Esophagus mucosa (tissue), 1 donor: ENCODE results near the gene PYGB. TPM values are rescaled to one million over a fixed set of nuclear protein-coding genes. Genes with fewer than 3 reads are reported as not detected.

Experiments
- ATAC-seq: fragments of 200-7000 bp; cut with Tn5 transposase; one replicate; pipeline ENCODE4 v1.9.1; 2020
- total RNA-seq: library from RNA; stranded (reverse); gene quantifications from one replicate; pipeline ENCODE4 v1.2.4, GENCODE V29; 2023
- donor health status: DM: yes; HTN: yes; CAD: no.

Gene PYGB
- total RNA-seq, 1 donor from 2014 or later = 63.1 TPM

DNA sequence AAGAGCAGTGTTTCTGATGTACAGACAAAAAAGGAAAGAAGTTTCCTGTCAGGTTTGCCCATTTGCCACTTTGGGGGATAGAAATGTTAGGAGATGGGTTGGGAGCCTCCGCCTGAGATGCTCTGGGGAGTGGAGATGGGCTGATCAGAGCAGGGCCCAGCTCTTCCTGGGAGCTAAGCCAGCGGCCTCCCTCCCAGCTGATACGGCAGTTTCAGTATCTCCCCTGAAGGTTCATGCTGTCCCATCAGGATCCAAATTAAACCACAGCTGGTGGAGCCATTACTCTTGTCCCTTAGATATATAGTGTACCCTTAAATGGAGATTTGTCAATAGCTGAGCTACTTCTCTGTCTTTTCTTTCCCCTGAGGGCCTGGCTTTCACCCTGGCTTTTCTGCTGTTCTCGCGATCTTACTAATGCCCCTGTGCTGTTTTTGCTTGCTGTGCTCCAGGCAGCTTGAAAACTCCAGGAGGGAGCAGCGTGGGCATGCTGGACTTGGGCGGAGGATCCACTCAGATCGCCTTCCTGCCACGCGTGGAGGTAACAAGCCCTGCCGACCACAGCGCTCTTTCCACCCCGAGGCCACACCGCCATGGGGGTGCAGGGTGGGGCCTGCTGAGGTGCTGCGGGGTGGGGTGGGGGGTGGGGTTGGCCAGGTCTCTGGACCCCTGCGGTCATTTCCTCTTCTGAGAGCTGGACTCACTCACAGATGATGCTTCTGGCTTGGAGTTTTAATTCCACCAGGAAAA is 31.5 kb upstream of the PYGB start:
- no peak for ATAC-seq

DNA sequence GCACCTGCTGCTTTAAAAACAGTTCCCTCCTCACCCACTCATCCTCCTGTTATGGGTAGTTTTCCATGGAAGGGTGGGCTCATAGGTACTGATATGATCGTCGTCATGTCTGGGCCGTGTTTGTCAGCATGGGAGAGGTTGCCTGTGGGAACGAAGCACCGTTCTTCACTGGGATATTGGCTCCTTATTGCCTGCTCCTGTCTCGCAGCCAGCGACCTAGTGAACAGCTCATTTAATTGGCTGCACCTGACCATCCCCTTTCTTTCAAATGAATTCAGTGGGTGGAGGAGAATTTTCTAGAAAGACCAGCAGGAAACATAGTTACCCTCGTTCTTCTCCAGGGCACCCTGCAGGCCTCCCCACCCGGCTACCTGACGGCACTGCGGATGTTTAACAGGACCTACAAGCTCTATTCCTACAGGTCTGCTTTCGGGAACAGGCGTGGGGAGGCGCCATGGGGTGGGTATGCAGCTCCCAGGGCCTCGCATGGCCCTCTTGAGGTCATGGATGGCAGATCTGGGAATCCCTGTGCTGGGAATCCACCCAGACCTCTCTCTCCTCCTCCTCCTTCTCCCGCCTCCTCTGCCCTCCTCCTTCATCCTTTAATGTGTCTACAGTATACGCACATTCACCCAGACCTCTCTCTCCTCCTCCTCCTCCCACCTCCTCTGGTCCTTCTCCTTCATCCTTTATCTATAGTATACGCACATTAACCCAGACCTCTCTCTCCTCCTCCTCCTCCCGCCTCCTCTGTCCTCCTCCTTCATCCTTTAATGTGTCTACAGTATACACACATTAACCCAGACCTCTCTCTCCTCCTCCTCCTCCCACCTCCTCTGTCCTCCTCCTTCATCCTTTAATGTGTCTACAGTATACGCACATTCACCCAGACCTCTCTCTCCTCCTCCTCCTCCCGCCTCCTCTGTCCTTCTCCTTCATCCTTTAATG is 30.4 kb upstream of the PYGB start:
- ATAC-seq = no peak

DNA sequence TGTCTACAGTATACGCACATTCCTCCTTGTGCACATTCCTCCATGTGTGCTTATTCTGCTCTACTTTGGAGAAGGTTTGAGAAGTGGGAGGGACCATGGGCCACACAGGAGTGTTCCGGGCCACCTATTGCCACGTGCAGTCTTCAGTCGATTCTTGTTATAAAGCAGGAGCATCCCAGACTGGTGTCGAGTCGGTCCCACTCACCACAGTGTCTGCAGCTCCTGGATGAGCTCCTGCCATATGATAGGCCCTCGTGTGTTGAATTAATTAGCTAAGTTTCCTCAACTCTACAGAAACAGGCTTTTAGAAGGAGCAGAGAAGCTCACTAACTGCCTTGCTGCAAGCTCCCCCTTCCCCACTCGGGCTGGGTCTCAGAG is 29.8 kb upstream of the PYGB start:
- ATAC-seq = no peak

DNA sequence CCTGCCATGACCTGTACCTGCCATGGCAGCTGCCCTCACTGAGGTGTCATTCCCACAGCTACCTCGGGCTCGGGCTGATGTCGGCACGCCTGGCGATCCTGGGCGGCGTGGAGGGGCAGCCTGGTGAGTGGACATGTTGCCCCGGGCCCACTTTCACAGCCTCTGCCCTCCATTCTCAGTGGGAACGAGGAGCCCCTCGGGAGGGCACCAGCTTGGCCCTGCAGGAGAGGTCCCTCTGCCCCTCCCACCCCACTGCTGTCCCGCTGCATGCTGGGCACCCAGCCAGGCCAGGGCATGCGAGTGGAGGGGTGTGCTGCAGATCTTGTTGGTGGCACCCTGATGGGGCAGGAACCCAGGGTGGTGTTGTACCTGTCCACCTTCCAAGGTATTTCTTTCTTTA is 29.4 kb upstream of the PYGB start:
- ATAC-seq = no peak

DNA sequence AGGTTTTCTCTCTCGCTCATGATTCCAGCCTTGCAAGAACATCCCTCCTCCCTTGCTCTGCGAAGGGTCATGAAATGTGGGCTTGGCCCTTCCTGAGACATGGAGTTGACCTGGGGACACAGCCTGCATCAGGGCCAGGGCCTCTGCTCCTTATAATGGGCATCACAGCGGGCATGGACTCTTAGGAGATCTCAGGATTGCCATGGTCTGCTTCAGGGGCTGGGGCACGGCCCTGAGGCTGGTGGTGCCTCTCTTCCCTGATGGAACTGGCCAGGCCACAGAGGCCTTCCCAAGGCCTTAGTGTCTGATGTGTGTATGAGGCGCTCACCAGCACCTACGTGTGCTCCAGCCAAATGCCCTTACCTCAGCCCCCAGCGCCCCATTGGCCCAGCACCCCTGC is 28.5 kb upstream of the PYGB start:
- no peak for ATAC-seq

DNA sequence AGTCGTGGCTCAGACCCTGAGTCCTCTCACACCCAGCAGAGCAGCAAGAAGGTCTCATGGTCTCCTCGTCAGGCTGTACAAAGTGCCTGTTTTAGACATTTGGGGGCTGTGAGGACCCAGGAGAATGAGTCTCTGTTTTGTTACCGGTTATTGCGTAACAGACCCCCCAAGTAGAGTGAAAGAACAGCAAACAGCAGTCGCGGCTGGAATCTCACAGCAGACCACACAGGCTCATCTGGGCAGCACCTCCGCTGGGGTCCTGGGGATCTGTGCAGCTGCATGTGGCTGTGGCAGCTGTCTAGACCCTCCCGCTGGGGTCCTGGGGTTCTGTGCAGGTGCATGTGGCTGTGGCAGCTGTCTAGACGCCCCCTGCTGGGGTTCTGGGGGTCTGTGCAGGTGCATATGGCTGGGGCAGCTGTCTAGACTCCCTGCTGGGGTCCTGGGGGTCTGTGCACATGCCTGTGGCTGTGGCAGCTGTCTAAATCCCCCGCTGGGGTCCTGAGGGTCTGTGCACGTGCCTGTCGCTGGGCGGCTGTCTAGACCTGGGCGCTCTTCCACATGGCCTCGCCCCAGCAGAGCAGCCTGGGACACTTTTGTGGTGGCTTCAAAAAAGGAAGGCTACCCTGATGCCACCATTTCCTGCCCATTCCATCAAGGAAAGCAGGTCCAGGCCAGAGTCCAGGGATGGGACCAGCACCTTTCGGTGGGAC is 27.7 kb upstream of the PYGB start:
- ATAC-seq = no peak

DNA sequence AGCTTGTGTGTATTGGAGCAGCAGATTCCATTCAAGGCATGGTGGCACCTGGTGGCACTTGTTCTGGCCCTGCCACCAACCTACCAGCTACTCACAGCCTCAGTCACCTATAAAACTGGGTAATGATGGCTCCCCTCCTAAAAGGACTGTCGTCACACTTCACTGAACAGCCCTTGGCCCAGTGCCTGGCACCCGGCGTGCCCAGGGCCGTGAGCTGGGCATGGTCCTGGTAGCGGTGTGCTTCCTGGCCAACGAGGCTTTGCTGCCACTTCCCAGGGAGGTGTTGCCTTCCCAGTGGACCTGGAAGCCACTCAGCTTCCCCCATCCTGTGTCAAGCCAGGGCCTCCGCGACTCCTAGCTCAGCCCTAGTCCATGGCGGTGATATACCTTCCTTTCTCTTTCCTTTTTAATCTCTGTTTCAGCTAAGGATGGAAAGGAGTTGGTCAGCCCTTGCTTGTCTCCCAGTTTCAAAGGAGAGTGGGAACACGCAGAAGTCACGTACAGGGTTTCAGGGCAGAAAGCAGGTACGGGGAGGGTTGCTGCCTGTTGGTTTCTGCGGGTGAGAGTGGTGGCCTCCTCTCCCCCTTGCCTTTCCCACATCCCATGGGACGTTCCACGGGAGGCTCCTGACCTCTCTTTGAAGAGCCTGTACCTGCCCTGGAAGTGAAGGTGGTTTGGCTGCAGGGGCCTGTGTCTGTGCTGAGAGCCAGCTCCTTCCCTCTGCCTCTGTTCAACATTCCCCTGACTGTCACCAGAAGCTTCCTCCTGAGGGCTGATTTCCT is 26.9 kb upstream of the PYGB start:
- ATAC-seq = no peak

DNA sequence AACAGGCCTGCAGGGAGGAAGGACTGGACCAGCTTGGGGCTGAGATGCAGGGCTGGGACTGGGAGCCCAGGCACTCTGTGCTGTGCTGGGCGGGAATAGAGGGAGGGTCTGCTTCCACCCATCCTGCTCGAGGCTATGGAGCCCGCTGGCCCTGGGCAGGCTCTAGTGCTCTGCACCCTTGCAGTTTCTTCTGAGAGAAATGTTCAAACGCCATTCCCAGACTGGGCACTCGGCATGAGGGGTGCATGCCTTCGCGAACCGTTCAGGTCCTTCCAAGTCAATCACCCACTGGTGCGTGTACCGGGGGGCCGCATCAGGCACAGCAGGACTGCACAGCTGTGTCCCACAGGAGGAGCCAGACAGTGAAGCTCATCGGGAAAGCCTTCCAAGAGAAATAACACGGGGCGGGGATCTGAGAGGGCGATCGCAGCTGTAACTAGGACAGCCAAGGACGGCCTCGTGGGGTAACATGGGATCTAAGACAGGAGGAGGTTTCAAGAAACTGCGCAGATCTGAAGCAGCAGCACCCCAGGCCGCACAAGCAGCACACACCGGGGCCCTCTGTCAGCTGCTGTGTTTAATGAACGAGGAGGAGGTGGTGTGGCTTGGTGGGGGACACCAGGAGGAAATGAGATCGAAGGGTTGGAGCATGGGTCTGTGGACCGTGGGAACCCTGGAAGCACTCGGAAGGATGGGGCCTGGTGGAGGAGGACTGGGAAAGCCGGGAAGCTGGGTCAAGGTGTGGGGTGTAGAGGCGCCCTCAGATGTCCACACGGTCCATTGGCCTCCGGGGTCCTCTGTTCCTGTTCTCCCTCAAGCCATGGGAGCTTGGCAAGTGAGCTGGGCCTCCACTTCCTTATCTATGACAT is 26.1 kb upstream of the PYGB start:
- ATAC-seq = no peak

DNA sequence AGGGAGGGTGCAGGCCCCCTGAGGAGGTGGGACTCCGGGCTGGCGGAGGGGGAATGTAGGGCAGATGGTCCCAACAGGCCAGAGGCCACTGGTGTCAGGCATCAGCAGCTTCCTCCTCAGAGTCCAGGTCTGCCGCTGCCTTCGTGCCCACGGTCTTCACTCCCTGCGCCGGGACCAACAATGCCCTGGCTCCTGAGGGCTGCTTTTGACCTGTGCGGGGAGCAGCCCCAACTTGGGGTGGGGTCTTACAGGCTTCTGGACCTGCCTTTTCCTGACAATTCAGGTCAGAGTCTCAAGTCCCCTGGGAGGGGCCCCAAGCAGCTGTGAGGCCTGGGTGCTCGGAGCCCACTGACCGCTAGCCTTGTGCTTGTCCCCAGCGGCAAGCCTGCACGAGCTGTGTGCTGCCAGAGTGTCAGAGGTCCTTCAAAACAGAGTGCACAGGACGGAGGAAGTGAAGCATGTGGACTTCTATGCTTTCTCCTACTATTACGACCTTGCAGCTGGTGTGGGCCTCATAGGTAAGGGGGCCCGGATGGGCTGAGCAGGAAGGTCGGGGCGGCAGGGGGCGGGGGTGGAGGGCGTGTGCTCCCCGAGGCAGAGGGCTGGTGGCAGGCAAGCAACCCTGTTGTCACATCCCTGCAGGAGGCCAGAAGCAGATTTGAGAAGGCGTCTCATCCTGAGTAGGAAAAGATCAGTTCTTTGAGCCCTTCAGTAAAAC is 25.3 kb upstream of the PYGB start:
- no peak for ATAC-seq

DNA sequence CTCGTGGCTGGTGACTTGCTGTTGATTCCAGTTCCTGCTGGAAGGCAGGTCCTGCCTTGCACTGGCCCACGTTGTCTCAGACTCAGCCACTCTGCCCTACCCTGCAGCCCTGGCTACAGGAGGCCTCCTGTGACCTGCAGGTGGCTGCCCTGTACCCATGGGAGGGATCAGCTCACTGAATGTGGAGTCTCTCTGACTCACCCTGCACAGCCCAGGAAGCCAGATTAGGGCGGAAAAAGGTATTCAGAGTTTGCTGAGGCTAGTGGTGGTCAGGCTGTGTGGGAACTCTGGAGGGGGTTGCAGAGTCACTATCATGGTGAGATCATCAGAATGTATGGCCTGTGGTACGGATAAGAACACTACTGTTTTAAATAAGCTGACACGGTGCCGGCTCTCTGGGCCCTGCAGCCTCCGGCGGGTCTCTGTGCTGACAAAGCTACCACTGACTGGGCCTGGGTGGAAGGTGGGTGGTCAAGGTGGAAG is 24.7 kb upstream of the PYGB start:
- ATAC-seq = peak; percentile 95

DNA sequence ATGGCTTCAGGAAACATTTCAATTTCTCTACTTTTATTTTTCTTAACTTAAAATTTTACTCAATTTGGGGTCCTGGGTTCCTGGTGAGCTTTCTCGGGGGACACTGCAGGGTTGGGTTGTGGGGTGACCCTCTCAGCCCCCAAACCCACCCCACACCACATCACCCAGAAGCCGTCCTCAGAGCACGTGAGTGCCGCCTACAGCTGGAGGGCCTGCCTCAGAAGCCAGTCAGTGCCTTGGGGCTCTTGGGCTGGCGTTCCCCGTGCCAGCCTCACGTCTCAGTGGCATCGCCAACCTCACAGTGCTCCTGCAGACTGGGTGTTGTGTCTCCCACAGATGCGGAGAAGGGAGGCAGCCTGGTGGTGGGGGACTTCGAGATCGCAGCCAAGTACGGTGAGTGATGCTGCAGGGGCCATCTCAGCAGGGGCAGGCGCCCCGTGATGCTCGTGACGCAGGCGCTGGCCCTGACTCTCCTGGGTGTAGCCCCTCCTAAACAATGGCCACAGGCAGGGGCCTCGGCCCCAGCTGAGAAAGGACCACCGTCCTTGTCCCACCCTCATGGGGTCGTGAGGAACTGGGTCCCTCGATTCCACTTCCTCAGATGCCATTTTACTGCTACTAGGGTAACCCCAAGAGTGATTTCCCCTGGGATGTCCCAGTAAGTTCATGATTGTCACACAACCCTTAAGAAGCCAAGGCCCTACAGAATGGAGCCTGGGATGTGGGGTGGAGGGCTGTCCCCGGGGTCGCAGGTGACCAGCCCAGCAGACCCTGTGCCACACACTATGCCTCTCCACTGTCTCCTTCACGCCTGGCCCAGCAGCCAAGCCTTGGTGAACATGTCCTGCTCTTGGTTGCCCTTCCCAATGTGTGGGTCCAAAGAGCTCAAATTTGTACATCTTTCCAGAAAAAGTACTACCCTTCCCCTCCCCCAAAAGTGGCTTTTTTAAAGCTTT is 23.8 kb upstream of the PYGB start:
- ATAC-seq = no peak

DNA sequence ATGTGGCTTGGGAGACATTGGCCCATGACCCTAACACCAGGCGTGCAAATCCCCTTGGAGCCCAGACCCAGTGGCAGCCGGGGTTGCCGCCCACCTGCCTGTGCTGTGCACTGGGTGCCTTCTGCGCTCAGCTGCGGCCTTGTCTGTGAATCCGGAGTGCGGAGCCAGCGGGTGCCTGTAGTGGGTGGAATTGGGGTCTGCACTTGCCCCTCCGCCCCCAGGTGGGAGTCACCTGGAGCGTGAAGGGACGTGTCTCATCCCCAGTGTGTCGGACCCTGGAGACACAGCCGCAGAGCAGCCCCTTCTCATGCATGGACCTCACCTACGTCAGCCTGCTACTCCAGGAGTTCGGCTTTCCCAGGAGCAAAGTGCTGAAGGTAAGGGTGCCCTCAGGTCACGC is 22.9 kb upstream of the PYGB start:
- ATAC-seq = no peak

DNA sequence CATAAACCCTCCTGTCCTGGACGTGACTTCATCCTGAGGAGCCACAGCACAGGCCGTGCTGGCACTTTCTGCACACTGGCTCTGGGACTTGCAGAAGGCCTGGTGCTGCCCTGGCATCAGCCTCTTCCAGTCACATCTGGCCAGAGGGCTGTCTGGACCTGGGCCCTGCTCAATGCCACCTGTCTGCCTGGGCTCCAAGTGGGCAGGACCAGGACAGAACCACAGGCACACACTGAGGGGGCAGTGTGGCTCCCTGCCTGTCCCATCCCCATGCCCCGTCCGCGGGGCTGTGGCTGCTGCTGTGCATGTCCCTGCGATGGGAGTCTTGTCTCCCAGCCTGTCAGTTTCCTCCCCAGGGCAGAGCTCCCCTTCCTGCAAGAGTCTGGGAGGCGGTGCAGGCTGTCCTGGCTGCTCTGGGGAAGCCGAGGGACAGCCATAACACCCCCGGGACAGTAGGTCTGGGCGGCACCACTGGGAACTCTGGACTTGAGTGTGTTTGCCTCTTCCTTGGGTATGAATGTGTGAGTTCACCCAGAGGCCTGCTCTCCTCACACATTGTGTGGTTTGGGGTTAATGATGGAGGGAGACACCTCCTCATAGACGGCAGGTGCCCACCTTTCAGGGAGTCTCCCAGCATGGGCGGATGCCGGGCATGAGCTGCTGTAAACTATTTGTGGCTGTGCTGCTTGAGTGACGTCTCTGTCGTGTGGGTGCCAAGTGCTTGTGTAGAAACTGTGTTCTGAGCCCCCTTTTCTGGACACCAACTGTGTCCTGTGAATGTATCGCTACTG is 22.0 kb upstream of the PYGB start:
- ATAC-seq = no peak

DNA sequence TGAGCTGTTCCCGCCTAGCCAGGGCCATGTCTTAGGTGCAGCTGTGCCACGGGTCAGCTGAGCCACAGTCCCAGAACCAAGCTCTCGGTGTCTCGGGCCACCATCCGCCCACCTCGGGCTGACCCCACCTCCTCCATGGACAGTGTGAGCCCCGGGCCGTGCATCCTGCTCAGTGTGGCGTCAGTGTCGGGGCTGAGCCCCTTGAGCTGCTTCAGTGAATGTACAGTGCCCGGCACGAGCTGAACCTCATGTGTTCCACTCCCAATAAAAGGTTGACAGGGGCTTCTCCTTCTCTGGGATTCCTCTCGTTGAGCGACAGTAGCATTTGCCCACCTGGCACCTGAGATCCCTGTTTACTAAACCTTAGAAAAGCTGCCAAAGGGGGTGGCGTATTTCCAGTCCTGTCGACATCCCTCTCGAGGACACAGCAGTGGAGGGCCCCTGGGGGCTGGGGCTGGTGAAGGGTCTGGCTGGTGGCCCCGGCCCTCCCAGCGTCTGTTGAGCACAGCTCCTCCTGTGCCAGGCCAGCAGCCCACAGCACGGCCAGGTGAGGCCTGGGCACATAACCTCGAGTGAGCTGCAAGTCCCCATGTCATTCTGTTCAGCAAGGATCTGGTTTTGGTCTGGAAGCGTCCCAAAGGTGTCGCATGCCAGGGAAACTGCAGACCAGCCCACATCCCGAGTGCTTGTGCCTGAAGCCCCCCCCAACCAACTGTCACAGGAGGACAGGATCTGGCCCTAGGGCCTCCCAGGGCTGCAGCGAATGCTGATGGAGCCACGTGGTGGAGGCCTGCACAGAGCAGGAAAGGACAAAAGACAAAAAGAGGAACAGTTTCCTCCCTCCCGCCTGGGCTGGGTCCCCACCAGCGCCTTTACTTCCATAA is 21.2 kb upstream of the PYGB start:
- ATAC-seq = no peak

DNA sequence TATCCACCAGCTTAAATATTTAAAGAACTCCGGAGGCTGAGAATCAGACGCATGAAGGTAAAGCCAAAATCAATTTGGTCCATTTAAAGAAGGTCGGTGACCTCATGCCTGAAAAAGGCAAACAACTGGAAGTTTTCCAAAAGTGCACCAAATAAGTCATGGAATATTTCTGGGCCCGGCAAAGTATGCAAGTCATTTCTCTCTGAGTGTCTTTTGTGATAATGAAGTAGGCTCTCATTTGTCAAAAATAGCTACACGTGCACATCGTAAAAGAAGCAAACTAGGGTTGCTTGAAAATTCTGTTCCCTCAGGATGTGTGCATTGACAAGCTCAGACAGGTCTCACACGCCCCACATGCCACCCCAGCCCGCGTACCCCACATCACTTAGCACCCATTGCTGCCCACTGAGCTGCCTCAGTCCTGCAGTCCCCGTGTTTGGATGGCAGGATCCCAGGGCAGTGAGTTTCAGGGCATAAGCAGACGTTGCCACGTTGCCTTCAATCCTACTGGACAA is 20.5 kb upstream of the PYGB start:
- no peak for ATAC-seq

DNA sequence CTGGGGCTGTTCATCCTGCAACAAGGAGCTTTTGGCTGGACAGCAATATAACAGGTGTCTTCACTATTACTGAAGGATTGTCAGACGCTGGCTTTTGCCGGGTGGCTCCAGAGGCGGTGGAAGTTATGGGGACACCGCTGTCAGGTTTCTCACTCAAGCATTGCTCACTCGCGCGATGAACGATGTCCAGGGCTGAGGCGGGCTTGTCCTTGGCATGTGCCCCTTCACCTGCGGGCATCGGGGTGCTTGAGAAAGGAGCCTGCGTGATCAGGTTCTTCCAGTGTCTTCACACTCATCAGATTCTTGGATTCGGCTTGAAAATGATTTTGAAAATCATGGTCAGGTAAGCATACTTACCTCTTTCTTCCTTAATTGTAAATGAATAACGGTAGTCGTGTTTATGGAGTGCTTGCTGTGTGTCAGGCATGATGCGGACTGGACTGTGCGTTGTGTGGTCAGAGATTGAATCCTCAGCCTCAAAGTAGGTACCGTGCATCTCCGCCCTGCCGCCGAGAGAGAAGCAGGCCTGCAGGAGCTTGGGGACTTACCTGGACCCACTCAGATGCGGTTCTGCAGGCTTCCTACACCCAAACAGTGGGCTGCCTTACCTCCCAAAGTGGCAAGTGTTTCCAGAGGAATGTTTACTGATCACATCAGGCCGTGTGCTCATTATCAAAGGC is 18.3 kb upstream of the PYGB start:
- ATAC-seq = no peak
